HCT116 (cell line): ENCODE results near the gene ARSG. TPM values are rescaled to one million over a fixed set of nuclear protein-coding genes. Genes with fewer than 3 reads are reported as not detected.

Experiments
- CEBPB ChIP-seq: IDR thresholded peaks from 2 replicates; pipeline ENCODE4 v1.6.1; 2012; ENCODE audit warnings: low read depth
- CTCF ChIP-seq, 3 experiments: fragments of 200-600 bp in 1 of 3; sonication (generic) in 1 of 3; IDR thresholded peaks in 2 of 3; conservative IDR thresholded peaks in 1 of 3; 2 replicates each; pipeline ENCODE4 v1.5.1; 2012 to 2017; ENCODE audit warnings: low read depth in 2 of 3, low read length in 2 of 3, antibody characterized with exemption in 1 of 3, borderline replicate concordance in 1 of 3, control low read depth in 1 of 3, mild to moderate bottlenecking in 1 of 3, mixed read lengths in 1 of 3, mixed run types in 1 of 3, moderate library complexity in 1 of 3; ENCODE audit not compliant: insufficient read depth in 1 of 3
- EZH2 ChIP-seq: fragments of 200-600 bp; sonication (generic); IDR thresholded peaks from 2 replicates; pipeline ENCODE4 v1.6.1; 2017; ENCODE audit warnings: antibody characterized with exemption, mixed run types
- EZH2phosphoT487 ChIP-seq: fragments of 200-600 bp; IDR thresholded peaks from 2 replicates; pipeline ENCODE4 v1.6.1; 2018; ENCODE audit warnings: antibody characterized with exemption, borderline replicate concordance
- JUND ChIP-seq: IDR thresholded peaks from 2 replicates; pipeline ENCODE4 v1.6.1; 2012
- POLR2AphosphoS5 ChIP-seq: IDR thresholded peaks from 2 replicates; pipeline ENCODE4 v1.6.1; 2011; ENCODE audit warnings: mild to moderate bottlenecking, low read depth, low read length, moderate library complexity
- REST ChIP-seq: IDR thresholded peaks from 2 replicates; pipeline ENCODE4 v1.6.1; 2012; ENCODE audit warnings: low read depth
- SP1 ChIP-seq: IDR thresholded peaks from 2 replicates; pipeline ENCODE4 v1.6.1; 2012; ENCODE audit warnings: low read depth
- total RNA-seq: library from RNA; stranded (reverse); gene quantifications from one replicate; pipeline ENCODE4 v1.2.1, GENCODE V29; 2021; ENCODE audit not compliant: unreplicated experiment
- TF ChIP-seq, protein P1 (sequence below): IDR thresholded peaks from 2 replicates; pipeline ENCODE4 v1.6.1; 2012

Gene ARSG
- total RNA-seq, 1 experiment from 2014 or later: 17.1 TPM

DNA sequence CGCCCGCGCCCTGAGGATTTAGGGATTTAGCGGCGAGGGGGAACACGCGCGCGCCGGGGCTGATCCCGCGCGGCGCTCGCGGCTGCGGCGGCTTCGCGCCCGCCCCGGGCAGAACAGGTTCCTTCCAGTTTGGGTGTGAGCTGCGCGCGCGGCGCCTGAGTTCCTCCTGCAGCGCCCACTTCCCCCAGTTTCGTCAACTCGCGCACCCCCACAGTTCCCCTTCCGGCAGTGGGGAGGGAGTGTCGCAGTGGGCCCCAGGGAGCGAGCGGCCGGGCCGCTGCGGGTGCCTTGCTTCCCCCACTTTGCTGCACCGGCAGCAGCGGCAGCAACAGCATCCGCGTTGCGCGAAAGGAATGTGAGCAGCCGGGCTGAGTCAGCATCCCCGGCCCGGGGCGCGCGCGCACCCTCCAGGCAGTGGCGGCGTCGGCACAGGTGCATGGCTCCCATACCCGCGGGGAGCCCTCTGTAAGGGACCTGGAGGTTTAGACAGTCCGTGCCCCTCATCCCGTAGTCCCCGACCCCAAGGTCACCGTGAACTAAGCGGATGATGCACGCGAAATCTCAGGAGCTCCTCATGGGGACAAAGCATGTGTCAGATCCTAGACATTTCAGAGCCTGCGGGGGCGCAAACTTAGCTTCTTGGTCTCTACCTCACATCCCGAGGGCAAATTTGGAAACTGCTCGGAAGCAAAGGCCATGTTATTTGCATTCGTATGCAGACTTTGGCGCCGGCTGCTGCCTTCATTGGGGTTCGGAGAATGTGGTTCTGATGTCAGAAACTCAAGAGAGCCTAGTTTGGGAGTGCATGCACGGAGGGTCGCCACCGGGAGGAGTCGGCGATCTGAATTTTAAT, 767 bp downstream of the ARSG start (continued):
- TF ChIP-seq, protein P1, sequence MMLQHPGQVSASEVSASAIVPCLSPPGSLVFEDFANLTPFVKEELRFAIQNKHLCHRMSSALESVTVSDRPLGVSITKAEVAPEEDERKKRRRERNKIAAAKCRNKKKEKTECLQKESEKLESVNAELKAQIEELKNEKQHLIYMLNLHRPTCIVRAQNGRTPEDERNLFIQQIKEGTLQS: no peak
- TF ChIP-seq REST (no peak), JUND (no peak), EZH2phosphoT487 (no peak), SP1 (no peak), CEBPB (no peak), POLR2AphosphoS5 (peak; percentile 70), CTCF (IDR thresholded peaks at IDR 0.05 in 2 of 3, conservative IDR thresholded peaks at IDR 0.05 in 1 of 3; ENCODE audit: borderline replicate concordance in 1 of 3, insufficient read depth in 1 of 3, low read depth in 2 of 3, low read length in 2 of 3) (peak in 1 of 3 experiments; percentile 35; a peak in 1 of 6 replicates), EZH2 (no peak)
